Muscle layer of colon (tissue), 2 donors: ENCODE data around the gene MYT1.

Experiments
- H3K27ac ChIP-seq: one replicate; pipeline ENCODE4 v1.7.0; 2013; ENCODE audit warnings: low read depth, mild to moderate bottlenecking, low read length, moderate library complexity
- H3K27me3 ChIP-seq, 2 donors: one replicate each; pipeline ENCODE4 v1.7.0; 2013; ENCODE audit warnings: low read length in 2 of 2, mild to moderate bottlenecking in 2 of 2; ENCODE audit not compliant: insufficient read depth in 2 of 2, control insufficient read depth in 1 of 2
- H3K36me3 ChIP-seq: one replicate; pipeline ENCODE4 v1.7.0; 2013; ENCODE audit warnings: mild to moderate bottlenecking, low read length; ENCODE audit not compliant: insufficient read depth
- H3K4me1 ChIP-seq: one replicate; pipeline ENCODE4 v1.7.0; 2013; ENCODE audit warnings: mild to moderate bottlenecking, low read length; ENCODE audit not compliant: insufficient read depth
- H3K4me3 ChIP-seq, 2 donors: one replicate each; pipeline ENCODE4 v1.7.0; 2013; ENCODE audit warnings: low read length in 2 of 2, low read depth in 1 of 2, mild to moderate bottlenecking in 1 of 2, moderate library complexity in 1 of 2
- H3K9ac ChIP-seq: one replicate; pipeline ENCODE4 v1.7.0; 2013; ENCODE audit warnings: low read length
- H3K9me3 ChIP-seq: one replicate; pipeline ENCODE4 v1.7.0; 2013; ENCODE audit warnings: mild to moderate bottlenecking, low read length
- donor health status: abdominal sarcoma.
- donor health status: Adenocarcinoma of cecum.

The MYT1 gene

GRCh38 chr20:64216036-64216435 lies 51.8 kb downstream of the MYT1 start:
- Histone ChIP-seq H3K9ac (no peak overlapping the region), H3K27ac (no peak overlapping the region), H3K9me3 (no peaks in the 10 kb centered on the region), H3K27me3 (no peaks in the 10 kb centered on the region), H3K36me3 (no peaks in the 10 kb centered on the region), H3K4me3 (no peak overlapping the region), H3K4me1 (peaks cover 29% of the 10 kb centered on the region)

DNA sequence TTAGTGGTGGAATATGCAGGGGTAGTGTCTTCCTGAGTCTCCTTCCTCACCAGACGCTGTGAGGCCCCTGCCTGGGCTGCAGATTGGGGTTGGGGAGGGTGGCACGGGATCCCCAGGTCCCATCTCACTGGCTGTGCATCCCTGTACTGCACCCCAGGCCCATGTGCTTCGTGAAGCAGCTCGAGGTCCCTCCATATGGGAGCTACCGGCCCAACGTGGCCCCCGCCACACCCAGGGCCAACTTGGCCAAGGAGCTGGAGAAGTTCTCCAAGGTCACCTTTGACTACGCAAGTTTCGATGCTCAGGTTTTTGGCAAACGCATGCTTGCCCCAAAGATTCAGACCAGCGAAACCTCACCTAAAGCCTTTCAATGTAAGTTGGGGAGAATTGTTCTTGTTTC lies 52.7 kb downstream of the MYT1 start:
- no peaks in the 10 kb centered on the region for H3K27me3 ChIP-seq

DNA sequence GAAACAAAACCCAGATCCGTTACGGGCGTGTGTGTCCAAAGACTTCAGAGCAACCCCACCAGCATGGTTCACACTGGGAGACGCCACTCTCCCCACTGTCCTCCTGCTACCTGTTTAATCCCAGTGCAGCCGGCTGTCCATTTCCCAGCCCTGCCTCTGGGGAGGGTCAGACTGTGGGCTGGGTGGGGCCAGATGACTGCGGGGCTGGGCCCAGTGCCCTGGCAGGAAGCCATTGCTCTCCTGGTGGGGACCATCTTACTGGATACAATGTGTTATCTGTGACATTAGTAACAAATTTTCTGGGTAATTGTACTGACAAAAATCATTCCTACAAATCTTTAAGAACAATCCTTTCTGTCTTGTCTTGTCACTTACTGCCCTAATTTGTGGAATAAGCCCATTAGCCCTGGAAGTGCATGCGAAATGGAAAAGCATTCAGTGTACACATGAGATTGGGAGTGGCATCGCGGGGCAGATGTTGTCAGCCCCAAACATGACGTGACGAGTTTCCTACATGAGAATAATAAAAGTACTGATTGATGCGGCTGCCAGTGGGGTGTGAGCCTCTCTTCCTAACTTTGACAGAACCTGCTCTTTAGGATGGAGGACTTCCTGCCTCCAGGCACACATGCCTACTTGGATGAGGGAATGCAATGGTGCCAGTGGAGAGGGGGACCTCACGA lies 53.4 kb downstream of the MYT1 start:
- Histone ChIP-seq H3K4me3 (no peak overlapping the region), H3K27ac (no peak overlapping the region), H3K27me3 (no peaks in the 10 kb centered on the region), H3K4me1 (peaks cover 25% of the 10 kb centered on the region), H3K9ac (no peak overlapping the region), H3K36me3 (no peaks in the 10 kb centered on the region), H3K9me3 (no peaks in the 10 kb centered on the region)

More for the DNA sequence above, 52.7 kb downstream of the MYT1 start:
- H3K4me1 ChIP-seq: peaks cover 29% of the 10 kb centered on the region
- H3K9me3 ChIP-seq: no peaks in the 10 kb centered on the region
- no peak overlapping the region for H3K4me3 ChIP-seq
- no peak overlapping the region for H3K27ac ChIP-seq
- H3K36me3 ChIP-seq: no peaks in the 10 kb centered on the region
- H3K9ac ChIP-seq: no peak overlapping the region

- Histone ChIP-seq H3K36me3 (no peaks in the 10 kb centered on the region), H3K4me1 (peaks cover 11% of the 10 kb centered on the region)
Measured at GRCh38 chr20:64219202-64219601, 55.0 kb downstream of the MYT1 start.

DNA sequence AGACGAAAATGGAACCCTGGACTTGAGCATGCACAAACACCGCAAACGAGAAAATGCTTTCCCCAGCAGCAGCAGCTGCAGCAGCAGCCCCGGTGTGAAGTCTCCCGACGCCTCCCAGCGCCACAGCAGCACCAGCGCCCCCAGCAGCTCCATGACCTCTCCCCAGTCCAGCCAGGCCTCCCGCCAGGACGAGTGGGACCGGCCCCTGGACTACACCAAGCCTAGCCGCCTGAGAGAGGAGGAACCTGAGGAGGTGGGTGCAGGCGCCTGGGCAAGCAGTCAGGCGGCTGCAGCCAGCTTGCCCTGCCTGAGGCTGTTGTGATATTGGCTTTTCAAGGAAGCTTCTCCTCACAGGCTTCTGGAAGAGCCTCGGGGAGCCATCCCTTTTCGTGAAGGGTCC lies 55.5 kb downstream of the MYT1 start:
- Histone ChIP-seq H3K36me3 (no peaks in the 10 kb centered on the region), H3K9me3 (no peaks in the 10 kb centered on the region), H3K27me3 (no peaks in the 10 kb centered on the region), H3K4me1 (peaks cover 15% of the 10 kb centered on the region), H3K27ac (no peak overlapping the region), H3K9ac (no peak overlapping the region), H3K4me3 (no peak overlapping the region)

More at GRCh38 chr20:64219202-64219601, 55.0 kb downstream of the MYT1 start:
- H3K27me3 ChIP-seq: no peaks in the 10 kb centered on the region
- no peak overlapping the region for H3K27ac ChIP-seq
- H3K4me3 ChIP-seq: no peak overlapping the region
- no peak overlapping the region for H3K9ac ChIP-seq
- no peaks in the 10 kb centered on the region for H3K9me3 ChIP-seq

DNA sequence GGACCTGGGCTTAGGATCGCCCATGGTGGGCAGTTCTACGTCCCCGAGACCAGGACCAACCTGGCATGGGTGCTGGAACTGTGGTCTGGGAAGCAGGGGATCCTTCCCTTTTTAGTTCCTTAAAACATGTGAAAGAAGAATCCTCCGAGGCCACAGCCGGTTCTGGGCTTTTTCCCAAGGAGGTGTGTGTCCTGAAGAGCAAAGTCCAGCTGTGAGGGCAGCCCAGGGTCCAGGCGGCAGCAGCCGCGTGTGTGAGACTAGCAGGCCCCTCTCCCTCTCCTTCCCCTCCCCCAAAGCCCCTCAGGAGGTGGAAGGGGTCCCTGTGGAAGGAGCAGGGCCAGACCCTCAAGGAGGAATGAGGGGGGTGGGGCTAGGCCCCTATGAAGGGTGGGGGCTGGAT lies 56.2 kb downstream of the MYT1 start:
- Histone ChIP-seq H3K4me1 (peaks cover 16% of the 10 kb centered on the region), H3K27ac (no peak overlapping the region), H3K27me3 (no peaks in the 10 kb centered on the region), H3K4me3 (no peak overlapping the region), H3K36me3 (no peaks in the 10 kb centered on the region), H3K9me3 (no peaks in the 10 kb centered on the region), H3K9ac (no peak overlapping the region)

DNA sequence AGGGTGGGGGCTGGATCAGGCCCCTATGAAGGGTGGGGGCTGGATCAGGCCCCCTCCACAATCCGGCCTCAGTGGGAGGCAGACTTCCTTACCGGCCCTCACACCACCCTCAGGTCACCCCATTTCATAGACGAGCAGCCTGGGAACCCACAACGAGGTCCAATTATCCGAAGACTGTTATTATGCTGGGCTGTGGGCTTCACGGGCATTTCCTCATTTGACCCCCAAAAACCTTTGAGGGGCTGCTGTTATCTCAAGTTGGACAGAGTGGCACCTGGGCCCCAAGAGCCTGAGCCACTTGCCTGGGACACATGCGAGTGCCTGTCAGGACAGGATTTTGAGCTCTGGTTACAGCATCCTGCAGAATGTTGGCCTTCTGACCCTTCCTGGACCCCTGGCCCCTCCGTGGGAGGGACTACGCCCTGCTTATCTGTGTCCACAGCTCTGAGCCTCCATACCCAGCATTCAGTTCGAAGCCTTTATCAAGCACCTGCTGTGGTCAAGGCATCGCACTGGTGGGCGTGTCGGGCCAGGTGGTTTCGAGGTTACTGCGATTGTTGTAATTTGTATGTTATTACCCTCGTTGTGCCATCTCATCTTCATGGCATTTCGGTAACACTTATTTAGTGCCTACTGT lies 56.8 kb downstream of the MYT1 start:
- Histone ChIP-seq H3K4me3 (no peak overlapping the region), H3K27ac (no peak overlapping the region), H3K4me1 (peaks cover 12% of the 10 kb centered on the region), H3K36me3 (no peaks in the 10 kb centered on the region), H3K9me3 (no peaks in the 10 kb centered on the region), H3K27me3 (no peaks in the 10 kb centered on the region), H3K9ac (no peak overlapping the region)

DNA sequence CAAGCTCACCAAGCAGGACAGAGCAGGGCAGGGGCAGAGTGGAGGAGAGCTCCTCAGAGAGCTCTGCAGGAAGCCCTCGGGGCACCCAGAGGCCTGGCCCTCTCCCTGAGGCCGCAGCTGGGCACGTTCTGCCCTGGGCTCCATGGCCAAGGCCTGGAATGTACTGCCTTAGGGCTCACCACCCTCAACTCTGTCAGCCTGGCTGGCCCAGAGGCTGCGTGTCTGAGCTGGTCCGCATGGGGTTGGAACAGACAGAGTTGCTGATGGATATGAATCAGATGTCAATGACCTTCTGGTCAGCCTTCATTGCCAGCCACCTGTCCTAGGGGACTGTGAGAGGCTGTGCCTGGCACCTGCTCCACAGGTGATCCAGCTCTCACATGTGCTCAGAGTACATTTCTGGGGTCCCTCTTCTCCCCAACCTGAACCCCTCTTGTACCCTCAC lies 58.1 kb downstream of the MYT1 start:
- Histone ChIP-seq H3K9ac (no peak overlapping the region), H3K36me3 (no peaks in the 10 kb centered on the region), H3K27ac (no peak overlapping the region), H3K9me3 (no peaks in the 10 kb centered on the region), H3K4me3 (no peak overlapping the region), H3K27me3 (no peaks in the 10 kb centered on the region), H3K4me1 (peaks cover 8% of the 10 kb centered on the region)

- Histone ChIP-seq H3K4me3 (no peak overlapping the region), H3K27me3 (no peaks in the 10 kb centered on the region), H3K36me3 (no peaks in the 10 kb centered on the region), H3K27ac (no peak overlapping the region), H3K9ac (no peak overlapping the region), H3K9me3 (no peaks in the 10 kb centered on the region), H3K4me1 (peaks cover 8% of the 10 kb centered on the region)
Measured at GRCh38 chr20:64222851-64223525, 58.7 kb downstream of the MYT1 start.

DNA sequence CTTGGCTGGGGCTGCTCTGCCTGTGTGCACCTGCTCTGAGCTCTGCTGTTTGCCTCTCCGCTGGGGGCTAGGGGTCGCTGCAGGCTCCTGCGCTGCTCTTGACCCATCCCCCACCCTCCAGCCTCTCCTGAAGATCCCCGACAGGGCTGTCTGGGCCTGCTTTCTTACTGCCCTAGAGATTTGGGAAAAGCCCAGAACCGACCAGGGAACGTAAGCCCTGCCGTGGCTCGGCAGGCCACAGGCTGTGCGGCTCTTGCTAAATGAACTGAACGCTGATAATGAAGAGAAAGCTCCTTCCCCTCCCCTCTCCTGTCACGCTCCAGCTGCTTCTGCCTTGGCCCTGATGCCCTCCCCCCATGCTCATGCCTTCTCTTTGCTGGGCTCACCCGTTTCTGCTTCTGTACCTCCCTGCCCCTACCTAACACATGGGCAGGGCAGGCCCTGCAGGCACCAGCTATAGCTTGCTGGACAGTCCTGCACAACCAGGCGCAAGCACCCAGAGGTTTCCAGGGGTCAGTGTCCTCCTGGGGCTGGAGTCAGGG lies 59.3 kb downstream of the MYT1 start:
- H3K9me3 ChIP-seq: no peaks in the 10 kb centered on the region
- no peaks in the 10 kb centered on the region for H3K27me3 ChIP-seq
- H3K4me1 ChIP-seq: peaks cover 8% of the 10 kb centered on the region
- H3K9ac ChIP-seq: no peak overlapping the region
- no peaks in the 10 kb centered on the region for H3K36me3 ChIP-seq
- no peak overlapping the region for H3K27ac ChIP-seq
- H3K4me3 ChIP-seq: no peak overlapping the region

DNA sequence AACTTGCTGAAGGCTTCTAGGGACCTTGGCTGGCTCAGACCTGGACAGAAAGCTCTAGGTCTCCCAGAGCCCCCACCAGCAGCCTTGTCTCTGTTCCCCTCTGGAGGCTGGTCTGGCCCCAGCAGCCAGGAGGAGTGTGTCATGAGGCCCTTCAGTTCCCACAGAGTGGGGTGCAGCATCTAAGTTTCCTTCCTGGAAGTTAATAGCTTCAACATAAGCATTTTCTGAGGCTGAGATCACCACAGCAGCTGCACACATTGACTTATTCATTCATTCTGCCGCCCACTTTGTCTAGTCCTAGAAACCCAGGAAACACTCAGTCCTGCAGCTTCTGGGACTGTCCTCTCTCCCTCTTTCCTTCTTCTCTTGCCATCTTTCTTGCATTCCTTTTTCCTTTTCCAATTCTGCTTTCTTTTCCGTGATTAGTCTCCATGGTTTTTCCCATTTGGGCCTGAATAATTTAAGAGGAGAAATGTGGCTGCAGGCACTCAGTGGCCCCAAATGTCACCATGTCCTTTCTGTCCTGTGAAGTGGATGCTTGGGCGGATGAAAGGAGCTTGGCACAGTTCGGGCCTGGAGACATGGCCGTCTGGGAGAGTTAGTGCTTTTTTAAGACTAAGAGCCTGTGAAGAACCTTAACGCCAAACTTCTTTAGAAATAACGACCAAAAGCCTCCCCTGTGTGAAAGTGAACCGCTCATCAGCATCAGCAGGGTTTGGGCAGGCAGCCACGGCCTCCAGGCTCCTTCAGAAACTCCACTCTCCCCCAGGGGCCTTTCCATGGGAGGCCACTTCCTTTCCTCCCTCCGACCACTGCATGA lies 60.3 kb downstream of the MYT1 start:
- Histone ChIP-seq H3K27me3 (no peaks in the 10 kb centered on the region), H3K27ac (no peak overlapping the region), H3K4me1 (peaks cover 8% of the 10 kb centered on the region)

More for the DNA sequence above, 60.3 kb downstream of the MYT1 start:
- H3K4me3 ChIP-seq: no peak overlapping the region
- no peaks in the 10 kb centered on the region for H3K36me3 ChIP-seq
- no peaks in the 10 kb centered on the region for H3K9me3 ChIP-seq
- H3K9ac ChIP-seq: no peak overlapping the region
